Measurements from ENCODE around the gene CTPS2.
"Not testable (repeated sequence)": the region's sequence is repeated elsewhere in the genome, so short reads cannot be mapped to it uniquely, and the experiment has no call there.

CTPS2 gene

DNA sequence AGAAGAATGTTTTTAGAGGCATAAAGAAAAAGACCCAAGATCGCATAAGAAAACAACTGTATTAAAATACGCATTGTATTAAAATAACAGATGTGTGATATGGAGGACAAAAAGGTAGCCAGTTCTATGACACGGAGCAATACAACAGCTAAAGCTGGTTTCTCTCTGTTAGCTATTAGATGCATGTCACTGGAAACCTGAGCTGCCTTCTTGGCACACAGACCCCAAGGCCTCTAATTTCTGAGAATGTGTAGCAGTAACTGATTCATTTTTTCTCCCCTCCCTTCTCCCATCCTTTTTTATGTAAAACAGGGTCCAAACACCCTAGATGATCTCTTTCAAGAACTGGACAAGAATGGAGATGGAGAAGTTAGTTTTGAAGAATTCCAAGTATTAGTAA lies 58.4 kb downstream of the CTPS2 start:
- DNase-seq (ENCODE audit: low read depth, low spot score): no peak

GRCh38 chrX:16653424-16653823 lies 59.0 kb downstream of the CTPS2 start:
- DNase-seq (ENCODE audit: low read depth, low spot score): no peak

DNA sequence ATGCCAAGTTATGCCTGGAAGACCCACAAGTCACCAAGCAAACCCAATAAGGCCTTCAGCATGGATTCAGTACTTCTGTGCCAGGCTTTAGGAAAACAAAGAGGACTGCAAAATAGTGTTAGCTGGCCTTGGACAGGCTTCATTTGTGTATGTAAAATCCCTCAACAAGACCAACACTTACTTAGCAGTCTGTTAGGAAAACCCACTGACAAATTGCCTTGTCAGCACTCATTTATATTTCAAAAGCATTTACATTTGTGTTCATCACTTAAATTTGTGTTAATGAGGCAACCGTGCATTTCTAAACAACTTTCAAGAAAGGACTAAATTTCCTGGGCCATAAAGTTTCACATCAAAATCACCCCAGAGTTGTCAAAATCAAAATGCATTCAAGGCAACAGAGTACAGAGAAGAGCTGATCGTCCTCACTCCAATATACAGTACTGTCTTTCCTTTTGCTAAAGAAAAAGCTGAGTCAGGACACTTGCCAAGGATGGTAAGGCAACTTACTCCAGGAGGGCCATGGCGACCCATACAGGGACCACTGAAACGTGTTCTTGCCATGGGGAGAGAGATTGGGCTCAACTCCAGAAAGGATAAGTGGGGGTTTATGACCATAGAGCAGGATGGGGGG lies 61.0 kb downstream of the CTPS2 start:
- DNase-seq (ENCODE audit: low read depth, low spot score): no peak

GRCh38 chrX:16649858-16650257 lies 62.6 kb downstream of the CTPS2 start, which contains the start of gene S100G:
Gene S100G, plus strand, starts transcription at chrX:16650158. Its CDS starts 849 bp downstream, at chrX:16651007.
- DNase-seq (ENCODE audit: low read depth, low spot score): no peak

- DNase-seq (ENCODE audit: low read depth, low spot score): no peak
Observed at GRCh38 chrX:16646366-16647138, 65.9 kb downstream of the CTPS2 start.

DNA sequence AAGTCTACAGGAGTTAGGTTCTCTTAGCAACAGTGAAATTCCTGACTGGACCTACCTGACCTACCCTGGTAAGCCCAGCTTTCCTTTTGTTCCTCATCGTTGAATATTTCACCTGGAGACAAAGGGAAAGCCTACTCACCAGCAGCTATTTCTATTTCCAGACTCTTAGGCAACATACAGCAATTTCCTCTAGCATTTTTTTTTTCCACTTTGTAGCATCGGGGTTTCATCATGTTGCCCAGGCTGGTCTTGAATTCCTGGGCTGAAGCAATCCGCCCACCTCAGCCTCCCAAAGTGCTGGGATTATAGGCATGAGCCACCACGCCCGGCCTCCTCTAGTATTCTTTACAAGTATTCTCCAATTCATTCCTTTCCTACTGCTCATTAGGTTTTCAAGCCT lies 69.3 kb downstream of the CTPS2 start:
- no peak for DNase-seq (ENCODE audit: low read depth, low spot score)

GRCh38 chrX:16640823-16641222 lies 71.6 kb downstream of the CTPS2 start:
- no peak for DNase-seq (ENCODE audit: low read depth, low spot score)

DNA sequence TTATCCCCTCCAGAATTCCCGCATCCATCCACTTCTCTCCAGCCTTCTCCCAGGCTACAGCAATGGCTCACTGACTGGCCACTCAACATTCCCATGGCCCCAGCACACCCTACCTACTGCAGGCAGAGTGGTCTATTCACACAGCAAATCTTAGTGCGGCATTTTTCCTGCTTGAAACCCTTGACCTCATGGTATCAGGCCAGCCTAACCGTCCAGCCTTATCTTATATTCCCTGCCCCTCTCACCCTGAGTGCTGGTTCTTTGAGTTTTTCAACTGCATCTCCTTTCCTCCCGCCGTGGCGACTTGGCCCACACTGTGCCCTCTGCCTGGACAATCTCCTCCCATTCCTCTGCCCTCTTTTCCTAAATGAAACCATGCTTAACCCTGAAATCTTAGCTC lies 72.5 kb downstream of the CTPS2 start:
- DNase-seq (ENCODE audit: low read depth, low spot score): no peak

- DNase-seq (ENCODE audit: low read depth, low spot score): no peak
Observed at GRCh38 chrX:16638533-16638932, 73.9 kb downstream of the CTPS2 start.

- no peak for DNase-seq (ENCODE audit: low read depth, low spot score)
Observed at GRCh38 chrX:16635596-16635995, 76.9 kb downstream of the CTPS2 start.

DNA sequence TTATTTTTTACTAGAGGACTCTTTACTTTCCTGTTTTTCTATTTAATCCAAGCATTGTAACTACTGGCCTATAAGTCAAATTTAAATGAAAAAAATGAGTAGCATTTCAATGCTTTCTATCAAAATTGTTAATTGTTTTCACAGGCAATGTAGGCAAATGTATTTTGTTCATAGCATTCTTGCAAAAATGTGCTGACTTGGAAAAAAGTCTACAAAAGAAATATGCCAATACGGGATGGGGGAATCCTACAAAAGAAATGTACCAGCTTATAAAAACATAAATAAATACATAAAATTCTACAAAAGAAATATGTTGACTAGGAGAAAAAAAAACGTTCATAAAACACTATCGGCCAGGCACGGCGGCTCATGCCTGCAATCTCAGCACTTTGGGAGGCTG lies 77.4 kb downstream of the CTPS2 start:
- DNase-seq (ENCODE audit: low read depth, low spot score): no peak

DNA sequence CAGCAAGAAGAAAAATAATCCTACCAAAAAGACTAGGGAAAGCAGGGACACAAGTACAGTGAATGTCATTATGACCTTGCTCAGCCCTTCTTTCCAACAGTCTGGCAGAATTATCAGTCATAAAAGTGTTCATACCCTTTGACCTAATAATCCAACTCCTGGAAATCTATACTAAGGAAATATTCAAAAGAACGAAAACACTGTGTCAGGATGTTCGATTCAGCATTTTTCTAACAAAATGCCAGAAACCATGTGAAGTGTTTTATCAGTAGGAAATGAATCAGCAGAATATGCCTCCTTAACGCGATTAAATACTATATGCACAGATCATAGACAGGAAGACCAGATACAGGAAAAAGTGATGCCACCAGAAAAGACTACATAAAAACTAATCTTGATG lies 78.7 kb downstream of the CTPS2 start:
- DNase-seq (ENCODE audit: low read depth, low spot score): no peak

GRCh38 chrX:16629909-16630308 lies 82.6 kb downstream of the CTPS2 start:
- no peak for DNase-seq (ENCODE audit: low read depth, low spot score)

GRCh38 chrX:16628946-16629595 lies 83.4 kb downstream of the CTPS2 start:
- no peak for DNase-seq (ENCODE audit: low read depth, low spot score)

DNA sequence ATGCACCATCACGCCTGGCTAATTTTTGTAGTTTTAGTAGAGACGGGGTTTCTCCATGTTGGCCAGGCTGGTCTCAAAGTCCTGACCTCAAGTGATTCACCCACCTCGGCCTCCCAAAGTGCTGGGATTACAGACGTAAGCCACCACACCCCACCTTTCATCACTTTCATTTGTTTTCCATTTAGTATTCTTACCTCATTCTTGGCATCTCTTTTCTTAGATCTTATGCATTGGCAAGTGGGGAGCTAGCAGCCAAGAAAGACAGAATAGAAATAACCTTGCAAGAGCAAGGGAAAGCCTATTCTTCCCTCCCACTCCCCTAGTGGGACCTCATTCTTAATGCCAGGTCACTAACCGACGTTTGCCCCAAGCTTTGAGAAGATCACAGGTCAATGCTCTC lies 84.0 kb downstream of the CTPS2 start:
- DNase-seq (ENCODE audit: low read depth, low spot score): not testable (repeated sequence)

GRCh38 chrX:16619024-16619423 lies 93.4 kb downstream of the CTPS2 start:
- DNase-seq (ENCODE audit: low read depth, low spot score): no peak

DNA sequence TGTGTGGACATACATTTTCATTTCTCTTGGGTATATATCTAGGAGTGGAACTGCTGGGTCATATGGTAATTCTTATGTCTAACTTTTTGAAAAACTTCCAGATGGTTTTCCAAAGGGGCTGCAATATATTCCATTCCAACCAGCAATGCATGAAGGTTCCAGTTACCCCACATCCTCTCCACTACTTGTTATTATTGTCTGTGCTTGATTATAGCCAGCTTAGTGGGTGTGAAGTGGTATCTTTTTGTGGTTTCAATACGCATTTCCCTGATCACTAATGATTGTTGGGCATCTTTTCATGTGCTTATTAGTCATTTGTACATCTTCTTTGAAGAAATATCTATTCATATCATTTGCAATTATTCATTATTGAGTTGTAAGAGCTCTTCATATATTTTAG lies 94.0 kb downstream of the CTPS2 start:
- DNase-seq (ENCODE audit: low read depth, low spot score): no peak

DNA sequence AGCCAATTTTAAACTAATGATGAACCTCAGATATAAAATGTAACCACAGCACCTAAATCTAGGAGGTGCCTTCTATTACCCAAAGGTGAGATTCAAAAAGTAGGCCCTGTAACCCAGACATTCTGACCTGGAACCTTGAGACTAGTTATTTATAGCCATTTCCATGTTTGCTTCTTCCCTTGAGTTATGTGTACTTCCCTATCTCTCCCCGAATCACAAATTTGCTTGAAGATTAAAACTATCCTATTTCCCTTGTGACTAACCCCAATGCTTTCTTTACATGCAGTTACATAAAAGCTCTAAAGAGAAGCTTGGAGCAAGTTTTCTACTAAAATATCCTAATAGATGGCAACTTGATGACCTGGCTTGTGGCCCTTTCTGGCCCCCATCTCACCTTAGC lies 95.1 kb downstream of the CTPS2 start:
- no peak for DNase-seq (ENCODE audit: low read depth, low spot score)

GRCh38 chrX:16612257-16612897 lies 100.1 kb downstream of the CTPS2 start:
- no peak for DNase-seq (ENCODE audit: low read depth, low spot score)

DNA sequence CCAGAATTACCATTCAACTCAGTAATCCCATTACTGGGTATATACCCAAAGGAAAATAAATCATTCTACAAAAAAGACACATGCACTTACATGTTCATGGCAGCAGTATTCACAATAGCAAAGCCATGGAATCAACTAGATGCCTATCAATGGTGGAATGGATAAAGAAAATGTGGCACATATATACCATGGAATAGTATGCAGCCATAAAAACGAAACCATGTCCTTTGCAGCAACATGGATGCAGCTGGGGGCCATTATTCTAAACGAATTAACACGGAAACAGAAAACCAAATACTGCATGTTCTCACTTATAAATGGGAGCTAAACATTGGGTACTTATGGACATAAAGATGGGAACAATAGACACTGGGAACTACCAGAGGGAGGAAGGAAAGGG lies 101.8 kb downstream of the CTPS2 start:
- DNase-seq (ENCODE audit: low read depth, low spot score): not testable (repeated sequence)

- no peak for DNase-seq (ENCODE audit: low read depth, low spot score)
Observed at GRCh38 chrX:16610121-16610621, 102.3 kb downstream of the CTPS2 start.

- DNase-seq (ENCODE audit: low read depth, low spot score): no peak
Observed at GRCh38 chrX:16606142-16606720, 106.2 kb downstream of the CTPS2 start.
